Cardiac muscle cell (in vitro differentiated cells and primary cell): ENCODE data around the gene DDX41. TPM values are rescaled to one million over a fixed set of nuclear protein-coding genes. Genes with fewer than 3 reads are reported as not detected.

ENCODE experiments used
- DNase-seq, 2 donors: peaks; one replicate each; pipeline versions ENCODE4 v3.0.0 to v3.0.0-alpha.2; 2010 to 2017; ENCODE audit warnings: low read depth in 1 of 2, low spot score in 1 of 2
- H3K27ac ChIP-seq: fragments of 200-600 bp; sonication (generic); 2 replicates; pipeline ENCODE4 v1.5.1; 2016
- H3K27me3 ChIP-seq: fragments of 200-600 bp; sonication (generic); 2 replicates; pipeline ENCODE4 v1.6.0; 2016; ENCODE audit warnings: control low read depth
- H3K36me3 ChIP-seq: fragments of 200-600 bp; sonication (generic); 2 replicates; pipeline ENCODE4 v1.5.1; 2016; ENCODE audit warnings: control low read depth
- H3K4me1 ChIP-seq: fragments of 200-600 bp; sonication (generic); 2 replicates; pipeline ENCODE4 v1.8.1; 2017; ENCODE audit warnings: low read depth, mild to moderate bottlenecking, mixed run types
- H3K4me3 ChIP-seq: fragments of 200-600 bp; sonication (generic); 2 replicates; pipeline ENCODE4 v1.5.1; 2016; ENCODE audit warnings: mild to moderate bottlenecking
- H3K9me3 ChIP-seq: fragments of 200-600 bp; sonication (generic); 2 replicates; pipeline ENCODE4 v1.5.1; 2017; ENCODE audit warnings: low read depth, mild to moderate bottlenecking, control low read depth
- polyA plus RNA-seq: library from polyadenylated mRNA; unstranded; fragments of >200 nt; fragmentation: Nextera tagmentation; extraction: Ambion mirVana; gene quantifications from 2 replicates; pipeline ENCODE4 v1.2.1, GENCODE V29; 2016
- total RNA-seq: library from RNA; depleted of rRNA; stranded (reverse); fragments of >200 nt; gene quantifications from 2 replicates; pipeline ENCODE4 v1.2.3, GENCODE V29; 2016
- TF ChIP-seq, protein P1 (sequence below): IDR thresholded peaks from 2 replicates; pipeline ENCODE4 v1.5.1; 2012; ENCODE audit warnings: low read depth, mild to moderate bottlenecking, low read length

DDX41 gene
- total and polyA plus RNA-seq, 2 experiments from 2014 or later, result 109 to 183 TPM

DNA sequence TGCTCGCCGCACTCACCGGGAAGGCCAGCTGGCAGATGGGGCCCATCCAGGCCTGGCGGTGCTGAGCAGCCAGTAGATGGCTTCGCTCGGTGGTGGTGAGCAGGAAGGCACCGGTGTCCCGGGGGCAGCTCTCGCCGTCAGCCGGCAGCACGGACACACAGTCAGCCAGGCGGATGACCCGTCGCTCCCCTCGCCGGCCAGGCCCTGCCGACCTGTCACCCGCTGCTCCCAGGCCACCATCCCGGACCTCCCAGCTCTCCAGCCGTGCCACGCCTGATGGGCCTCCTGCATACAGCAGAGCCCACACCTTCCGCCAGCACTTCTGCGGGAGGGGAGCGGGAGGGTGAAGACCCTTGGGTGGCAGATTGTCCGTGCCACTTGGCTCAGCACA is 8.5 kb downstream of the DDX41 start:
- H3K4me3 ChIP-seq, result no peak overlapping the region
- H3K27ac ChIP-seq, result no peak overlapping the region
- no peaks in the 10 kb centered on the region for H3K4me1 ChIP-seq

DNA sequence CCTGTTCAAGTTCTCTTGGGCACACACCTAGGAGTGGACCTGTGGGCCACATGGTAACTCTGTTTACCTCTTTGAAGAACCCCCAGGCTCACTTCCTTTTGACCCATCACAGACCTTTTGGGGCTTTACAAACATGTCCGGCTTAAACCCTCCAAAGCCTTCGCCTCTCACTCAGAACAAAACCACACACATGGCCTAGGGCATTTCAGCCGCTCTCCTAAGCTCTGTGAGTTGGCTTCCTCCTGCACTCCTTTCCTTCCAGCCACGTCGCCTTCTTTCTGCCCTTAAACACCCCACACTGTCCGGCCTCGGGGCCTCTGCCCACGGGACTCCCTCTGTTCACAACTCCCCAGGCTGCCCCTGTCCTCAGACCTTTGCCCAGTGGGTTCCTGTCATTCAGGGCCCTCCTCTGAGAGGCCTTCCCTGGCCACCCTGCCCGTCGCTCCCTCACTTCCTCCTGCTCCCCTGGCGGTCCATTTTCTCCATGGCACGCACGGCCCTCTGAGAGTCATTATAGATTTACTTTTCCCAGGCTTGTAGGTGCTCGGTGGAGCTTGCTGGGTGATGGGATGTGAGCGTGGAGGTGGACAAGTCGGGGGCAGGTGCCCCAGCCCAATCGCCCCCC is 9.1 kb downstream of the DDX41 start:
- Histone ChIP-seq H3K4me1 (no peaks in the 10 kb centered on the region), H3K9me3 (no peaks in the 10 kb centered on the region), H3K4me3 (no peak overlapping the region), H3K27ac (no peak overlapping the region), H3K36me3 (peaks cover 18% of the 10 kb centered on the region), H3K27me3 (no peaks in the 10 kb centered on the region)
- DNase-seq, result no peak
- TF ChIP-seq, protein P1, sequence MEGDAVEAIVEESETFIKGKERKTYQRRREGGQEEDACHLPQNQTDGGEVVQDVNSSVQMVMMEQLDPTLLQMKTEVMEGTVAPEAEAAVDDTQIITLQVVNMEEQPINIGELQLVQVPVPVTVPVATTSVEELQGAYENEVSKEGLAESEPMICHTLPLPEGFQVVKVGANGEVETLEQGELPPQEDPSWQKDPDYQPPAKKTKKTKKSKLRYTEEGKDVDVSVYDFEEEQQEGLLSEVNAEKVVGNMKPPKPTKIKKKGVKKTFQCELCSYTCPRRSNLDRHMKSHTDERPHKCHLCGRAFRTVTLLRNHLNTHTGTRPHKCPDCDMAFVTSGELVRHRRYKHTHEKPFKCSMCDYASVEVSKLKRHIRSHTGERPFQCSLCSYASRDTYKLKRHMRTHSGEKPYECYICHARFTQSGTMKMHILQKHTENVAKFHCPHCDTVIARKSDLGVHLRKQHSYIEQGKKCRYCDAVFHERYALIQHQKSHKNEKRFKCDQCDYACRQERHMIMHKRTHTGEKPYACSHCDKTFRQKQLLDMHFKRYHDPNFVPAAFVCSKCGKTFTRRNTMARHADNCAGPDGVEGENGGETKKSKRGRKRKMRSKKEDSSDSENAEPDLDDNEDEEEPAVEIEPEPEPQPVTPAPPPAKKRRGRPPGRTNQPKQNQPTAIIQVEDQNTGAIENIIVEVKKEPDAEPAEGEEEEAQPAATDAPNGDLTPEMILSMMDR, result no peak

More for the DNA sequence above, 8.5 kb downstream of the DDX41 start:
- Histone ChIP-seq H3K27me3 (no peaks in the 10 kb centered on the region), H3K36me3 (peaks cover 22% of the 10 kb centered on the region), H3K9me3 (no peaks in the 10 kb centered on the region)
- no peak for DNase-seq
- TF ChIP-seq, protein P1, result no peak

DNA sequence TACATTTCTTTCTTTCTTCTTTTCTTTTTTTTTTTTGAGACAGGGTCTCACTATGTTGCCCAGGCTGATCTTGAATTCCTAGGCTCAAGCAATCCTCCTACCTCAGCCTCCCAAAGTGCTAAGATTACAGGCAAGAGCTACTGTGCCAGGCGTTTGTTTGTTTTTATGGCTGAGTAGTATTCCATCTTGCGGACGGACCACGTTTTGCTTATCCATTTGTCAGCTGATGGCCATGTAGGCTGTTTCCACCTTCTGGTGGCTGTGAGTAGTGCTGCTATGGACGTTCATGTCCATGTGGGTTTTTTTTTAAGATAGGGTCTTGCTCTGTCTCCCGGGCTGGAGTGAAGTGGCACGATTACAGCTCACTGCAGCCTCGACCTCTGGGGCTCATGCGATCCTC is 9.6 kb downstream of the DDX41 start:
- no peak overlapping the region for H3K4me3 ChIP-seq
- DNase-seq, result no peak
- no peak overlapping the region for H3K27ac ChIP-seq
- peaks cover 15% of the 10 kb centered on the region for H3K36me3 ChIP-seq
- H3K9me3 ChIP-seq, result no peaks in the 10 kb centered on the region
- no peaks in the 10 kb centered on the region for H3K27me3 ChIP-seq
- no peaks in the 10 kb centered on the region for H3K4me1 ChIP-seq
- TF ChIP-seq, protein P1, result no peak

DNA sequence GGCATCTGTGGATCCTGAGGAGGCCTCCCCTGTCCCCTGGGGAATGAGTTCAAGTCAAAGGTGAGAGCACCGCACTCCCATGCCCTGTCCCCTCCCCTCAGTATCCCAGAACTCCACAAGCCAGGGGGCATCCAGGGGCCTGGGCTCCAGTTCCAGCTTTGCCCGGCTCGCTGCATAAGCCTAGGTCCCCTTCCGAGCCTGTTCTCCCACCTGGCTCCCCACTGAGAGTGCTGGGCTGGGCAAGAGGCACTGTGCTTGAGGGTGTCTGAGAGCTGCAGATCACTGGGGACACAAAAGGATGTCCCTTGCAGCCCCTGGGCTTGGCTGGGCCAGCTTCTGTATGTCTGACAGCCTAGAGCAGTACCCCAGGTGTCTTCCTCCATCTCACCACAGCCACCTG is 11.7 kb downstream of the DDX41 start:
- no peak overlapping the region for H3K27ac ChIP-seq
- H3K27me3 ChIP-seq, result no peaks in the 10 kb centered on the region
- DNase-seq, result no peak
- H3K36me3 ChIP-seq, result no peaks in the 10 kb centered on the region
- TF ChIP-seq, protein P1, result no peak
- no peaks in the 10 kb centered on the region for H3K9me3 ChIP-seq
- no peak overlapping the region for H3K4me3 ChIP-seq
- H3K4me1 ChIP-seq, result no peaks in the 10 kb centered on the region

DNA sequence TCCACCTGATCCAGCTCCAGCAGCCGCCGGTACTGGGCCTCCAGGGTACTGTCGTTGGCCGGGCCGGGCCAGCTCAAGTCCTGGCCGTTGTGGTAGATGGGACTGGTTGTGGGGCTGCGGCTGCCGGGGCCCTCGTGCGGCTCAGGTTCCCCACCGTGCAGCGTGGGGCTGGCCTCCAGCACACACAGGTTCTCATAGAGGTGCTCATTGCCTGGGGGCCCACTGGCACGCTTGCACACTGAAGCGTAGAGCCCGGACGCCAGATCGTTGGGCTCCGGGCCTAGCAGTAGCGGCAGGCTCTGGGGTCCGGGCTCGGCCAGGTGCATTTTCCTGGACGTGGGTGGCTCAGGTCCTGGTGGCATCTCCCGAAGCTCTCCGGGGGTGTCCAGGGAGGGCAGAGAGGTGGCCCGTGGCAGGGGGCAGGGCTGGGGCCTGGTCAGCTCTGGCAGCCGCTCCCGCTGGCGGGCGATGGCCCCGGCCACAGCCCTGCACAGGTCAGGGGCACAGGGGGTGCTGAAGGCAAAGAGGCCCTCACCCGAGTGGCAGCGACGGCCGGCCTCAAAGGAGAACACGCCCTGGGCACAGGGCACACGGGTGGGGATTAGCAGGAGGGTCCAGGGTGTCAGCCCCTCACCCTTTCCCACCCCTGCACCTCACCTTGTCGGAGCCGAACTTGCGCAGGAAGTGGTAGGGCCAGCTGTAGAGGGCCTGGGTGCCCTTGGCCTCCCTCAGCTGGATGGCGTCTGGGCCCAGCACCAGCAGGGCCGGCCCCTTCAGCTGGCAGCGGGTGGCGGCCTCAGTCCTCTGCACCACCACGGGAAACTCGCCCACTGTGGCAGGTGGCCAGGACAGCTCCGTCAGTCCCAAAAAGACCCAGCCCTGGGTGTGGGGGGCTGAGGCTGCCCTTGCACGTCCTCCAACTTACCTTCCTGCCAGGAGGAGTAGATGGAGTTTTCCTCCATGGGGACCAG is 12.4 kb downstream of the DDX41 start:
- no peak for DNase-seq
- no peak overlapping the region for H3K4me3 ChIP-seq
- H3K4me1 ChIP-seq, result no peaks in the 10 kb centered on the region
- no peaks in the 10 kb centered on the region for H3K36me3 ChIP-seq
- no peaks in the 10 kb centered on the region for H3K27me3 ChIP-seq
- H3K27ac ChIP-seq, result no peak overlapping the region
- no peaks in the 10 kb centered on the region for H3K9me3 ChIP-seq
- TF ChIP-seq, protein P1, result no peak
